ENCODE results near the gene ERICH6.

The ERICH6 gene

DNA sequence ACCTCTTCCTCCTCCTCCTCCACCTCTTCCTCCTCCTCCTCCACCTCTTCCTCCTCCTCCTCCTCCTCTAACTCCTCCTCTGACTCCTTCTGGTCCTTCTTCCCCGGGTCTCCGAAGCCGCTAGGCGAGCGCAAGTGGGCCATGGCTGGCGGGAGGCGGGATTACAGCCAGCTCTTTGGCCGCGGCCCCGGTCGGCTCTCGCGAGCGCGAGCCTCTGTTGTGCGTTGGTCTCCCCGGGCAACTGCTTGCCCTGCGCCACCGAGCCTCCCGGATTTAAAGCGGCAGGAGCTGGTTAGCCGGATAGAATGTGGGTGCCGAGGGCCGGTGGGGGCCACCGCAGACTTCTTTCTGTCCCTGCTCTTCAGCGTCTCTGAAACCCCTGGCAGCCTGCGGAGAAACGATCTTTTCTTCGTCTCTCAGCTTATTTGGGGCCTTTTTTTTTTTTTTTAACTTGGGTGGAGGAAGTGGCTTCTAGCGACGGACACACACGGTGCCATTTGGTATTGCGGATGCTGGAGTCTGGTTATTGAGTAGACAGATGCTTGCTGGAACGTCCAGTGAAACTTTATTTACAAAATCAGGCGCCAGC lies at the start of gene ERICH6:
Gene ERICH6, minus strand, starts transcription at position 165 of the 589 bp plus-strand sequence. Its CDS starts 22 bp downstream, at position 143.
- peak within 1 kb of the TSS; percentile 47 to 92 (median 80) for H3K27ac ChIP-seq
- H3K4me3 ChIP-seq = peak within 1 kb of the TSS; percentile 54 to 77 (median 56)

DNA sequence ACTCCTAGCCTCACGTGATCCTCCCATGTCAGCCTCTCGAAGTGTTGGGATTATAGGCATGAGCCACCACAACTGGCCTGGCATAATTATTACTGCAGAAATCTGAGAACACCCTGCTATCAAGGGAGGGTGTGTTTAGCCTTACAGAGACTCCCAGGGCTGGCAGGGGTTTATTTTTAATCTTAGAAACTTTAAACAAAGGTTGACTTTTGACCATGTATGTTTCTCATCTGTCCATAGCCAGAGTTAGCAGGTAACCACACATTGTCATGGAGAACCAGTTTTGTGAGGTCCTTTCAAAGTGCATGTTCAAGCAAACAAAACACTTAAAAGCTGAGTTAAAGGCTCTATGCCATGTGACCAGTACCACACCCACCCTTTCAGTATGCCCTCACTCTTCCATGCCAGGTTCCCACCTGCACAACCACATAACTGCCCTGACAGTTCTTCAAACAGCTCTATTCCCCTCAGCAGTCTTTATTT lies 48.1 kb upstream of the ERICH6 start:
- Histone ChIP-seq H3K27ac (peak overlapping the region in 3 of 21 experiments; percentile 6 to 7 (median 7)), H3K4me3 (no peak overlapping the region)

DNA sequence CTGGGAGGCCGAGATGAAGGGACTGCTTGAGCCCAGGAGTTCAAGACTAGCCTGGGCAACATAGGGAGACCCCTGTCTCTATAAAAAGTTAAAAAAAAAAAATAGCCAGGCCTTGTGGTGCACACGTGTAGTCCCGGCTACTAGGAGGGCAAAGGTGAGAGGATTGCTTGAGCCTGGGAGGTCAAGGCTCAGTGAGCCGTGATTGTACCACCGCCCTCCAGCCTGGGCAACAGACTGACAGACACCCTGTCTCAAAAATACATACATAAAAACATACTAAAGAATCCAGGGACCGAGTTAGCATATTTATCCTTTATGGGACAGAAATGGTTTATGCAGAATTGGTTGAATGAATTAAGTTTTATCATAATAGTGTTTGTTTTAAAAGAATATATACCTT lies 45.5 kb upstream of the ERICH6 start:
- no peak overlapping the region for H3K4me3 ChIP-seq
- H3K27ac ChIP-seq = no peak overlapping the region

DNA sequence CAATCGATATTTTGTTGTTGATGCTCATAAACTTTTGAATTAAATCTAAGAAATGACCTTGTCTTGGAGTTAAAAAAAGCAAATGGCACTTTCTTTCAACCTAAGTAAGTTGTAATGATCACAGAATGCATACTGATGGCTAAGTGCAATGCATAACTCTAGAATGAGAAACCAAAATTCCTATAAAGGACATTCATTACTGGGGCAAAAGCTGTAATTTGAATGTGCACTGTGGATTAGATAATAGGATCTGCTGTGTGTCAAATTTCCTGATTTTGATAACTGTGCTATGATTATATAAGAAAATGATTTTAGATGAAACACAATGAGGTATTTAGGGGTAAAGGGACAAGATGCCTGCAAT lies 44.9 kb upstream of the ERICH6 start:
- Histone ChIP-seq H3K4me3 (no peak overlapping the region), H3K27ac (no peak overlapping the region)

DNA sequence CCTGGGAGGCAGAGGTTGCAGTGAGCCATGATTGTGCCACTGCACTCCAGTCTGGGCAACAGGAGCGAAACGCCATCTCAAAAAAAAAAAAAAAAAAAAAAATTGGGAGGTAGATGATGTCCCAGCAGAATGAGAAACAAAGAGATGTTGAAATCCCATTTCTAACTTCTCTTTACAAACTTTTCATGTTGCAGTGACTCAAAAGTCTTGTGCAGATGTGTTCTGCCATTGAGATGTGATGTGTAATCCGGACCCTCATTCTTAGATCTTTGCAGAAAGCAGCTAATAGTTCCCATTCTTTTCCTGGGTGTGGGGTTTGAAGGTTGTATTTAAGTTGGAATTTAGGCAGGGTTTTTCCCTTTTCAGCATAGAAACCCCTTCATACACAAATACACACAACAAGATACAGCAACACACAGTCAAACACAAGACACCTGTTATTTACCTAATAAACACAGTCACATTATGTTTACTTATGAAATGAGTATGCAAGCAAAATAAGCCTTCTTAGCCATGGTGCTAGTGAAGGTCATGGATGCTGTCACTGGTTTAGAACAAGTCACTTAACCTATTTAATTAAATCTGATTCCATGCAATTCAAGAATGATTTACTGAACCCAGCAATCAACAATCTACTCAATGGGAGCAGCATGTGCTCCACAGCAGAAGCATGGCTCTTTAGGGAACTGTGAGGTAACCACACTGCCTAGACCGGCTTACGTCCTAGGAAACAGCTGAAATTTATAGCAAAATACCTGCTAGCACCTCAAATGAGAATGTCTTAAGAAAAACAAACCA lies 44.4 kb upstream of the ERICH6 start:
- Histone ChIP-seq H3K27ac (peak overlapping the region in 1 of 21 experiments; percentile 20), H3K4me3 (no peak overlapping the region)

DNA sequence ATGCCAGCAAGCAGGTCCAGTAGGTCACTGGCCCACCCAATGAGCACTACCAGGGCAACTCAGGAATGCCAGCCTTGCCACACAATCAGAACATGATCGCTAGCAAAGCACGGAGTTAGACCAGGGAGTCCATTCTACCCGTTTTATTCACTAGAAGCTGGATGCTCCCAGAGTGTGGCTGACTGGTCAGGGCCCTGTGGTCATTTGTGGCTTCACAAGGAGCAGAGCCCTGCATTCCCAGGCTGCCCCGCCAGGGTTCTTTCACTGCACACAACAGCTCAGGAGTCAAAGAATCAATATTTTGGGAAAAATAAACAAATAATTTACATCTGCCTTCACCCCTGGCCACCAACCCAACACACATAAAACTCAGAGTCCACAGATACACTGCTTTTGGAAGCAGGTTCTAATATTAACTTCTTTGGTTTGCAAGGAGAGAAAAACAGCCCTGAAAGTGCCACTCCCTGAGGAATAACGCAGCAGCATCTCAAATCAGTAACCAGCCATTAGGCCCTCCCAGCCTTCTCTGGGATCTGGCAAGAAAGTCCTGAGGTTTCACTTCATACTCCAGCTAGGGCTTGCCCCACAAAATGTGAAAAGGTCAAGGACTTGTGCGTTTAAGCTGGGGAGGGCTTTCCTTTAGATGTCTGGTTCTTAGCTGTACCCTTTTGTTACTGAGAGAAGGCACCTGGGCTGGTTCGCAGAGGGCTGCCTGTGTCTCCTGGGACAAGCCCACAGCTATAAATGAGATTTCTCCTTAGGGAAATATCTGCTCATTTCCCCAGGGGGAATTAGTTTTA lies 43.3 kb upstream of the ERICH6 start:
- no peak overlapping the region for H3K4me3 ChIP-seq
- peak overlapping the region in 1 of 21 experiments; percentile 29 for H3K27ac ChIP-seq

DNA sequence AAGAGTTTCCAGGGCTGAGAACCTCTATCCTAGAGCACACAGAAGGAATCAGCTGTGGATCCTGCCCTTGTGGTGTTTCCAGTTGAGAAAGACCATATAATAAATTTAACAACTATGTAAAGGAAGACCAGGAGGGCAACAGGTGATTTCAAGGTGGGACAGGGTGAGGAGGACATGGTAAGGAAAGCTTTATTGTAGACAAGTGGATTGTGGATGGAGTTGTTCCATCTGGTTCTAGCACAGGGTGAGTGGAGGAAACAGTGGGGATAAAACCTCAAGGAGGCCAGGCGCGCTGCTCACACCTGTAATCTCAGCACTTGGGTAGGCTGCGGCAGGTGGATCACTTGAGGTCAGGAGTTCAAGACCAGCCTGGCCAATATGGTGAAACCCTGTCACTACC lies 42.1 kb upstream of the ERICH6 start:
- no peak overlapping the region for H3K4me3 ChIP-seq
- H3K27ac ChIP-seq = no peak overlapping the region

DNA sequence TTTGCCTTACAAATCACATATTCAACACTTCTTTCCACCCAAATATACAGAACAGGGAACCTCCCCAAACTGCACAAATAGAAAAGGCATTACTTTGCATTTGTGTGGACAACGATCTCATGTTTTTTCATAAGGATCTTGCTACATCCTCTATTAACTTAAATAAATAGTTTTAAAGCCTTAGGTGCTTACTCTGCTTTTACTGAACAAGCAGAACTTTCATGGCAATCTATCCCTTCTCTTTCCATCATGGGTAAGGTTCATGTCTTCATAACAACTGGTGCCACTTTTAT lies 41.1 kb upstream of the ERICH6 start:
- no peak overlapping the region for H3K4me3 ChIP-seq
- H3K27ac ChIP-seq = no peak overlapping the region

DNA sequence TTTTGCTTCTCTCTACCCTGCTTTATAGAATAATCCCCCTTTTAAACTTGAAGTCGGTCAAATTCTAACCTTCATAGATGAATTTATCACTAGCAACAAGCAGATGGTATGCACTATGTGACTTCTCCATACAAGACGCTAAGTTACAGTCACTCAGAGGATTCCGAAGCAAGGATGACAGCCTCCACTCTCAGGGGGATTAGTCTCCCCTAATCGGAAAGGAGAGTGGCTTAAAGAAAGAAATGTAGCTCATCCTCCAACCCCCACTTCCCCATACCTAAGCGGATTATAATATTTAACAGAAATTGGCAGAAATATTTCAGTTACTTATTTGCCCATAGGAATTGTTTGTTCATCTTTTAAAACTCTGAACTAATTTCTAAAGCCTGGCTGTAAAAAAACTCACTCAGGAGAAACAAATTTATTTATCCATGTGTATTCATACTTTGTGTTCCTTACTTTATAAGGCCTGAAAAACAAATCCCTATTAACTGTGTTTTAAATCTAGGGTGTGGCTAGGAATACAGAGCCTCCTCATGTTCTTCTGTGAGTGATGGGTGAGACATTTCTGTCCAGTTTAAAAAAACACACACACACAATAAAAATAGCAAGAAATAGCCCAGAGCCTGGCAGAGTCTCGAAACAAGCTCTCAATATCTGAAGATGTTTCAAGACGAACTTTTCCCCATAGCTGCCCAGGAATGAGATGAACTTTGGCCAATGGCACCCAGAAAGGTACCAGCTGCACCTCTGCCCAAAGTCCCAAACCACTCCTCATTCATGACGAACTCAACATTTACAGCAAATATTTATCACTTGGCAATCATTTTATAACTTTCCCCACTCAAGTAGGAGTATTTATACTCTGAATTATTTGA lies 40.6 kb upstream of the ERICH6 start:
- Histone ChIP-seq H3K4me3 (no peak overlapping the region), H3K27ac (peak overlapping the region in 3 of 21 experiments; percentile 4 to 13 (median 8))

DNA sequence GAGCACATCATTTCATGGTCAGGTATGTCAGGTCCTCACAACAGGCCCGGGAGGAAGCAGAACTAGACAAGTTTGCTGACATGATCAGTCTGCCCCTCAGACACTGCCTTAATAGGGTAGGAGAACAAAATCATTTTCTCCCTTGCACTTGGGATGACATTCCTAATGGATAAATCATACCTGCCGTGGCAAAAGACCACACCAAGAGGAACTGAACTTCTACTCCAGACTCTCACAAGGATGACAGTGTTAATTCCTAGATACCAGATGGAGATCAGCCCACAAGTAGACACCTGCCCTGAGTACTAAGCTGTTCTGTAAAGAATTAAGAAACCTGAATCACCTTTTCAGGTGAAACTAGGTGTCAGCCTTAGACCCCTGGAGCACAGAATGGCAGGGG lies 39.8 kb upstream of the ERICH6 start:
- H3K4me3 ChIP-seq = no peak overlapping the region
- H3K27ac ChIP-seq = peak overlapping the region in 3 of 21 experiments; percentile 4 to 13 (median 8)

DNA sequence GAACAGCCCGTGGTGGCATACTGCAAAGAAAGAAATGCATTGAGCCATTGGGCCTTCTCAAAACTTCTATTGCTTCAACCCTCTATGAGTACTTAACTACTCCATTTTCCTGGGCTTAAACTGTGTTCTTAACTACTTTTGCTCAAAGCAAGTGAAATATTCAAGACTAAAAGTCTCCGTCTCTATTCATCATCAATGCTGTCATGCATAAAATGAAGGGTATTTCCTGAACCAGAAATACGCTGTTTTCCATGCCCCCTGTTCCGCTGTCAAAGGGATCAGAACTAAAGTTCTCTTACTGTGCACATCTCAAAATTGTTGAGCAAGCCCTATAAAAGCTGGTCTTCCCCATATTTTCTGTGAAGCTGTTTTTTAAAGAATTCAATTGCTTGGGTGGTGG lies 39.0 kb upstream of the ERICH6 start:
- H3K4me3 ChIP-seq = no peak overlapping the region
- H3K27ac ChIP-seq = no peak overlapping the region

DNA sequence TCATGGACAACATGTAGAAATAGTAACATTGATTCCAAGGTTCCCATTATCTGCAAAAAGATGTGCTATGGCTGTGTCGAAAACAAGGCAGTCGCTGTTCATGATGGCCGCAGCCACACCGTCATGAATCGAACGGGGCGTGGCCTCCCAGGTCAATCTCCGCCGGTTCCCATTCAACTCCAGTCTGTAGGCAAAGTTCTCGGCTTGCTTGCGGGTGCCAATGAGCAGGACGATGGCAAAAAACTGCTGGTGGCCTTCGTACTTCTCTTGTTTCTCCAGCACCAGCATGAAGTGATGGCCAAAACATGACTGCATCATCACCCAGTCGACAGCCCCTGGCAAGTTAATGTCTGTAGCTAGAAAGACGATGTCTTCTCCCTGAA lies 38.4 kb upstream of the ERICH6 start:
- Histone ChIP-seq H3K4me3 (no peak overlapping the region), H3K27ac (no peak overlapping the region)

DNA sequence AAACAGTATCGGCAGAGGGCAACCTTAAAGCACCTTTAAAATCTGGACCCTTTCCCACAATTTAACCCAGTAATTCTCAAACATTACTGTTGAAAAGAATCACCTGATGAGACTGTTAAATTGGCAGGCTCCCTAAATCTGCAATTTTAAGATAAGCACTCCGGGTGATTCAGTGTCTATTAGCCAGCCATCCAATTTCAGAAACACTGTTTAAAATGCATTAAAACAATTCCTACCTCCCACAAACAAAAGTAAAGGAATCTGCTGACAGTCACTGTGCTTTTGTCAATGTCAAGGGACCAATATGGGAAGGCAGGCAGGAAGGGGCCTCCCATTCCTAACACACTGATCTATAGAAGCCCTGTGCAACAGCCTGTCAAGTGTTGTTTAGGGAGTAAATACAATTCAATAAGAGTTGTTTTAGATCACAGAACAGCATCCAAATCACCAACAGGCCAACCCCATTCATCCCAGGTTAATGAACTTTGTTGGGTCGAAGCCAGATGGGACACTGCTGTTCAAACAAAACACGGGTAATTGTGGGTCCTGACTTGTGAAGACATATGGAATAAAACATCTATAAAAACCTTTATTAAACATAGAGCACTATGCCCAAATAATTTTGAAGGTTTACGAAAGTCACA lies 37.9 kb upstream of the ERICH6 start:
- Histone ChIP-seq H3K27ac (no peak overlapping the region), H3K4me3 (no peak overlapping the region)

DNA sequence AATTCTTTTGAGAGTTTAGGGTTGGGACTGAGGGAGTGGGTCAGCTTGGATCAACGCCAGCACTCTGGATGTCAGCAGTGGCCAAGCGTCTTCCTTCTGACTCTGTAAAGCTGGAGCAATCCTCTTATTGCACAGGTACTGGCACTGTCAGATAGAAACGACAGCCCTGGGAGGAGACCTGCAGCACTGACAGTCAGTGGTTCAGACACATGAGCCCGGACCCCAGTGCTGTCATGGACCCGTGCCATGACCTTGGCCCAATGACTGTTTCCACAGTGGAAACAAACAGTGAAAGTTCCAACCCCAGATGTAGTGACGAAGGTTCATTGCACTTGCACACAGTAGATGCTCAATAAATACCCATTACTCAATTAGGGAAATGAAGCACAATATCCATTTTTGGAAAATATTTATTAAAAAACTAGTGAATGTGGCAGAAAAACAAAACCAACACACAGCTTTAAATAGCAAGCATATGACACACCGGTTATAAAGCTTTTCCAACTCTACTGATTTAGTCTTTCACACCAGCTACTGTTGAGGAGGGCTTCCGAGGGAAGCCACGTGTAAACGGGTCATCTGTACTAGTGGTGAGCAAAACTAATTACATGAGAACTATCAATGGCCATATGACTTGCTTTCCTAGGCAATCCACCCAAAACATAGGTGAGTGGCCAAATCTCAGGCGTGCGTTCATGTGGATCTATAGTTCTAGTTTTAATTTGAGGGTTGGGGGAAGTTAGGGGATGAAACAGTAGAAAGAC lies 37.2 kb upstream of the ERICH6 start:
- H3K27ac ChIP-seq = no peak overlapping the region
- H3K4me3 ChIP-seq = no peak overlapping the region

DNA sequence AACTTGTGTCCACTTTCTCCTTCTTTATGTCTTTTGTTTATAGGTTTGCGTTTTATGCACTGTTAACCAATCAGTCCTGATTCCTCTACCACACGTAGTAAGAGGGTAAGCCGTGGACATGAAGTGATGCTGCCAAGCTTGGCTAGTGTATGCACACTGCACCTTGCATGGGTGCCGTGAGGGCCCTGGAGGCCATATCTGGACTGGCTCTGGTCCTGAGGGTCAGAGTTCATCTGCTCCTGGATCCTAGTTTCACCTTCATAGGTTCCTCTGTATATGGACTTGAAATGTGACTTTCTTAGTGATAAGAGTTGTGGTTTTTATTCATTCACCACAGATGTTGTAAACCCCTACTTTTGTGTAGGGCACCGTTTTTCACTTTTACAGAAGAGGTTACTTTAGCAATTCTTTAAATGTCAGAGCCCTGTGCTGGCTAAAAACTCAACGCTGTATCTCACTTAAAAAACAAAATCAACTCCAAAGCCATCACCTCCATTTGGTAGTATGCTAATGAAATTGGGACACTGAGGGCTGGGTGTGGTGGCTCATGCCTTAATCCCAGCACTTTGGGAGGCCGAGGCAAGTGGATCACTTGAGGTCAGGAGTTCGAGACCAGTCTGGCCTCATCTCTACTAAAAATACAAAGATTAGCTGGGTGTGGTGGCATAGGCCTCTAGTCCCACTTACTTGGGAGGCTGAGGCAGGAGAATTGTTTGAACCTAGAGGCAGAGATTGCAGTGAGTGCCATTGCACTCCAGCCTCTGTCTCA lies 36.3 kb upstream of the ERICH6 start:
- H3K27ac ChIP-seq = peak overlapping the region in 2 of 21 experiments; percentile 33 to 34
- no peak overlapping the region for H3K4me3 ChIP-seq

DNA sequence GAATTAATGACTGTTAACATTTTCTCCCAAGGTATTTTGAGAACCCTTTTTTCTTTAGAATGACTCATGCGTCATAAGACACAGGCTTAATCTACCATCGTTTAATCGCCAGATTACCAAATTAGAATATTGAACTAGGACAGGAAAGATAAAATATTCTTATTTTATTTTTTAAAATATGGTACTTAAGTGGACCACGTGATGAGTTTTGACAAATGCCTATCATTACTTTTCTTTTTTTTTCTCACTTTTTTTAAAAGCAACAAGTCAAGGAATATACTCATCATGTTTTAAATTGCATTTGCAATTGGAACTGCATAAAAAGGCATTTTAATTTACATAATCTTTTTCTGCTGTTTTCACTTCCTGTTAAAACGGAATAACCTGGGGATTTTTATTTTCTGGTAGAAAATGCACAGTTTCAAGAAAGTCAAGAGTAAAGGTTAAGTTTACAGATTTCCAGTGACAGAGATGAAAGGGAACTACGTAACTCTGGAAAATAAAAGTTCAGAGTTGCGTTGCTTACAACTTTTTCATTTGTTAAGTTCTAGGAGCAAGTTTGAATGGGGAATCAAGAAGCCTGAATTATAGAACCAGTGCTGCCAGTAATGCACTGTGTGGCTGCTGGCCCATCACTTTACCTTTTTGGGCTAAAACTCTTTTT lies 35.6 kb upstream of the ERICH6 start:
- H3K27ac ChIP-seq = peak overlapping the region in 2 of 21 experiments; percentile 33 to 34

DNA sequence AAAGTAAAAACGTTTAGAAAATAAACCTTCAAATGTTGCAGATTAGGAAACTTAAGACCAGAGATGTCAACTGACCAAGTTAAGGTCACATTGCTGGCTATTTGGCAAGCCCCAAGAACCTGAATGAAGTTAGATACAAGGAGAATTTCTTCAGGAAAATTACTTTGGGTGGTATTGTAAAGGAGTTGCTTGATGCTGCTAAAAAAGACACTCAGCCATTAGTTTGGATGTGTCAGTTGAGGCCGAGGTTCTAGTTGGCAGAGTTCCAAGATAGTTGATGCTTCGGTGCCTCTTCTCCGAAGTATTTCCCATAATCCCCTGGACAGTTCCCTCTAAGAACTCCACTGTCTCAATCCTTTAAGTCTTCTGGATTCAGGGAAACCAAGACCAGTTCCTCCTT lies 35.0 kb upstream of the ERICH6 start:
- no peak overlapping the region for H3K4me3 ChIP-seq
- H3K27ac ChIP-seq = peak overlapping the region in 1 of 21 experiments; percentile 12

More for the DNA sequence above, 35.6 kb upstream of the ERICH6 start:
- H3K4me3 ChIP-seq = no peak overlapping the region
